ENCODE data around the gene IFT172. TPM values are rescaled to one million over a fixed set of nuclear protein-coding genes. Genes with fewer than 3 reads are reported as not detected.
A peak's percentile ranks its signal among the peaks of the same experiment; 100 is the strongest.

The IFT172 gene
- total RNA-seq, 4 donors from 2014 or later: 30.9 to 56.8 (median 43.7) TPM

DNA sequence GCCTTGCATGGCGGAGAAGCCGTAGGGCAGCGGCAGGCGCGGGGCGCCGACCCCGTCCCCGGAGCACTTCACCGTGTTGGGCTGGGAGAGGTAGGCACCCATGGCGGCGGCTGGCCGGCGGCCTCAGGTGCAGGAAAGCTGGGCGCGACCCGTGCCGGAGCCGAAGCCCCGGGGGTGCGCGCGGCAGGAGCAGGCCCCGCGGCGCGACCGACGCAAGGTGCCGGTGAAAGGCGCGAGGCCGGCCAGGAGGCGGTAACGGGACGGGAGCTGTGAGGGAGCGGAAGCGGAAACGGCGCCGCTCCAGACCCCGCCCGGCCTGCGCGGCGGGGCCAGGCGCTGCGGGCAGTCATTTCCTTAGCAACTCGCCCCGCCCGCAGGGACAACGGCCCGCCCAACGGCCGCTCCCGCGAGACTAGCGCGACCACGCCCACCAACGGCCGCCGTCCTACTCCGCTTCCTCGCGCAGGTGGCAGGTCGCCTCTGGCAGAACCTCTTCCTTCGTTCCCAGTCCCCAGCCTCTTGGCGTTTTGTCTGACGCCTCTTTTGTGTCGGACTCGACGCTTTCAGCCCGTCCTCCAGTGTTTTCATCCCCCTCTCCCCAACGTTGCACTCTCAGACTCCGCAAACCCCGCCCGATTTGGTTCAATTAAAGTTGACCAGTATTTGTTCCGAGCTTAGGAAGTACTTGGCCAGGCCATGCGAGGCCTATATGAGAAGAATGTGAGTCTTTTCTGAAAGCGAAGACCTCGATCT, 80.0 kb downstream of the IFT172 start, which contains the start of gene PPM1G:
TSS of gene PPM1G (minus strand) at position 271 of the 753 bp plus-strand sequence. CDS start at position 102, 169 bp downstream.
- DNase-seq: peak; percentile 96
- Histone ChIP-seq H3K27me3 (no peaks in the 10 kb centered on the region), H3K9me3 (no peaks in the 10 kb centered on the region), H3K27ac (peak within 1 kb of the TSS; percentile 54 to 80 (median 58)), H3K36me3 (no peaks in the 10 kb centered on the region), H3K4me3 (replicated peaks in 1 of 3) (peak within 1 kb of the TSS; percentile 96 to 100 (median 97)), H3K4me1 (peaks cover 10 to 18% of the 10 kb centered on the region in 2 donors)
- 1 to 3% methylated on average over 26 to 31 of the region's 82 CpGs for WGBS, 2 donors
- peak in 1 of 2 donors; percentile 86 for TF ChIP-seq POLR2A (IDR thresholded peaks at IDR 0.05)
- TF ChIP-seq, protein P1, sequence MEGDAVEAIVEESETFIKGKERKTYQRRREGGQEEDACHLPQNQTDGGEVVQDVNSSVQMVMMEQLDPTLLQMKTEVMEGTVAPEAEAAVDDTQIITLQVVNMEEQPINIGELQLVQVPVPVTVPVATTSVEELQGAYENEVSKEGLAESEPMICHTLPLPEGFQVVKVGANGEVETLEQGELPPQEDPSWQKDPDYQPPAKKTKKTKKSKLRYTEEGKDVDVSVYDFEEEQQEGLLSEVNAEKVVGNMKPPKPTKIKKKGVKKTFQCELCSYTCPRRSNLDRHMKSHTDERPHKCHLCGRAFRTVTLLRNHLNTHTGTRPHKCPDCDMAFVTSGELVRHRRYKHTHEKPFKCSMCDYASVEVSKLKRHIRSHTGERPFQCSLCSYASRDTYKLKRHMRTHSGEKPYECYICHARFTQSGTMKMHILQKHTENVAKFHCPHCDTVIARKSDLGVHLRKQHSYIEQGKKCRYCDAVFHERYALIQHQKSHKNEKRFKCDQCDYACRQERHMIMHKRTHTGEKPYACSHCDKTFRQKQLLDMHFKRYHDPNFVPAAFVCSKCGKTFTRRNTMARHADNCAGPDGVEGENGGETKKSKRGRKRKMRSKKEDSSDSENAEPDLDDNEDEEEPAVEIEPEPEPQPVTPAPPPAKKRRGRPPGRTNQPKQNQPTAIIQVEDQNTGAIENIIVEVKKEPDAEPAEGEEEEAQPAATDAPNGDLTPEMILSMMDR (IDR thresholded peaks at IDR 0.05): peak in 1 of 6 experiments; percentile 10
- intact Hi-C loops (cut with DNase I): loop anchor here (2.0 to 5.0 kb wide), 2 partner anchors 19 to 42 kb away; partner anchors contain the start of gene NRBP1

DNA sequence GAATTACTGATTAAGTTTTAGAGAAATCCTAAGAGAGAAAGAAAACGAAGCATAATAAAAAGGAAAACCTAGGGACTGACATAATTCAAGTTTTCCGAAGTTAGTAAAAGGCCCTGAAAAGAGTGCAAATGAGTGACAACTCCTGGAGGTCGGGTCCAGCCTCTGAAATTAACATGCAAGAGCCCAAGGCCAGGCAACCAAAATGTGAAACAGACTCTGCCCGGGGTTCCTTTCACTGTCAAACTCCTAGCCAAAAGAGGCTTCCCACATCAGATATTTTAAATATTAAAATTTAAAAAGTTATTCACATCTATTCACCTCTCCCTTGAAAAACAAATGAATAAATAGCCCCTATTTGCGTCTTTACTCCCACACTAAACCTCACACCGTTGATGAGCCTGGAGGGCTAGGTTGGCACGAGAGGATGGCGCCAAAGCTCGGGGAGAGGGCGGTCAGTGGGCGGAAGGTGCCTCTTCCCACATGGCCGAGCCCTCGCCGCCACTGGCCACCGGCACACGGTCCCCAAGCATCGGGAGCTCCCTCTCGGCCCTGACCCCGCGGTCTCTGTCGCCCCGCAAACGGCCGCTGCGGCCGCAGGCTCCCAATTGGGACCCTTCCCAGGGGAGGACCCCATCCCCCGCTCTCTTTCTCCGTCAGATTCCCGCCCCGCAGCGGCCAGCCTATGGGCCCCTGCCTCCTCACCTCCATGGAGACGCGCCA, 80.8 kb downstream of the IFT172 start:
- H3K4me1 ChIP-seq: peaks cover 10 to 18% of the 10 kb centered on the region in 2 donors
- TF ChIP-seq POLR2A (IDR thresholded peaks at IDR 0.05): no peak
- TF ChIP-seq, protein P1 (IDR thresholded peaks at IDR 0.05): no peak
- H3K27me3 ChIP-seq: no peaks in the 10 kb centered on the region
- peak overlapping the region; percentile 96 to 100 (median 97) for H3K4me3 ChIP-seq (replicated peaks in 1 of 3)
- 0 to 1% methylated on average over 15 to 18 of the region's 33 CpGs for WGBS, 2 donors
- intact Hi-C loops (cut with DNase I): no loop called here
- H3K27ac ChIP-seq: peak overlapping the region in 2 of 3 donors; percentile 58 to 80
- DNase-seq: peak in 1 of 2 donors; percentile 9
- H3K36me3 ChIP-seq: no peaks in the 10 kb centered on the region
- H3K9me3 ChIP-seq: no peaks in the 10 kb centered on the region

DNA sequence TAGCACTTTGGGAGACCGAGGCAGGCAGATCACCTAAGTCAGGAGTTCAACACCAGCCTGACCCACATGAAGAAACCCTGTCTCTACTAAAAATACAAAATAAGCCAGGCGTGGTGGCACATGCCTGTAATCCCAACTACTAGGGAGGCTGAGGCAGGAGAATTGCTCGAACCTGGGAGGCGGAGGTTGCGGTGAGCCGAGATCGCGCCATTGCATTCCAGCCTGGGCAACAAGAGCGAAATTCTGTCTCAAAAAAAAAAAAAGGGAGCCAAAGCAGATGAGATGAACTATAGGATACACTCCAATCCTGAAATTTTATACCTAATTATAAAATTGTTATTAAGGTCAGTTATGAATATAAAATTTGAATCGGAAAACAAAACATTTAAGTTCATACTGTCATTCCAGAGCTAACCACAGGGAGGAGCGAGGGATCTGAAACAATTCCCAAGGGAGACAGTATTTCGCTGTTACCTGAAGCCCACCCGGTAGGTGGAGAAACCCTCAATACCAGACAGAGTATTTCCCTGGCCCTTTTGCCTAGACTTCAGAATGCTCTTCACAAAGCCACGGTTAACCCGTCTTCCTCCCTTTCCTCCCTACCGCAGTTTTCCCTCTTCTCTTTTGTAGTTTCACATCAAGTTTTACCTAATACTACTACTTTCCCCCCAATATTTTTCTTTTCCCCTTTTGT, 81.6 kb downstream of the IFT172 start:
- H3K27me3 ChIP-seq: no peaks in the 10 kb centered on the region
- H3K9me3 ChIP-seq: no peaks in the 10 kb centered on the region
- peak overlapping the region in 1 of 3 donors; percentile 97 for H3K4me3 ChIP-seq (replicated peaks in 1 of 3)
- no peaks in the 10 kb centered on the region for H3K36me3 ChIP-seq
- WGBS, 2 donors: 54 to 55% methylated on average over 16 of the region's 16 CpGs
- no peak for TF ChIP-seq POLR2A (IDR thresholded peaks at IDR 0.05)
- TF ChIP-seq, protein P1 (IDR thresholded peaks at IDR 0.05): peak; percentile 31 to 60 (median 44)
- intact Hi-C loops (cut with DNase I): no loop called here
- peak in 1 of 2 donors; percentile 18 for DNase-seq
- no peak overlapping the region for H3K27ac ChIP-seq
- H3K4me1 ChIP-seq: peaks cover 10 to 18% of the 10 kb centered on the region in 2 donors

DNA sequence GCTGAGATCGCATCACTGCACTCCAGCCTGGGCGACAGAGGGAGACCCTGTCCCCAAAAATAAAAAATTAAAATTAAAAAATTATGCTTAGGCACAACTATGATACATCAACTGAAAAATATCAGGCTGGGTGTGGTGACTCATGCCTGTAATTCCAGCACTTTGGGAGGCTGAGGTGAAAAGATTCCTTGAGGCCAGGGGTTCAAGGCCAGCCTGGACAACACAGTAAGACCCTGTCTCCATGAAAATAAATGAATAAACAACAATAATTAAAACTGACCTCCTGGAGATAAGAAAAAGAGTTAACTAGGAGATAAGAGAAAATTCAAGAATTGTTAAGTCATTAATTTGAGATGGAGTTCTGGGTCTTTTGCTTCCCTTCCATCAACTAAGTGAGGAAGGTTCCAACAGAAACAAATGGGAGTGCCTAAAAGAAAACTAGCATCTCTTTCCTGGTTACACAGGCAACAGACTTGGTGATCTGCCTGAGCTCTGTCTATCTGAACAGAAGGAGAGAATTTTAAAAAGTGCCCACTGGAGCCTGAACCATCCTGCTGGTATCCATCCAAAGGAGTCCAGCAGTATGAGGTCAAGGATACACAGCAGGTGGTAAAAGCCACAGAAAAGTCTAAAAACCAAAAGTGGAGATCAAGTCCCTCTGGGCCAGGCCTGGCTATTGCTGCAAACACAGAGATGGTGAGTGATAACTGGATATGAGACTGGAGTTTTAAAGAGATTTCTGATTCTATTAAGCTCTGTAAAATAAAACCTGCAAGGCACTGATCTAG, 89.0 kb downstream of the IFT172 start:
- Histone ChIP-seq H3K27ac (no peak overlapping the region), H3K9me3 (no peaks in the 10 kb centered on the region), H3K27me3 (no peaks in the 10 kb centered on the region), H3K4me3 (replicated peaks in 1 of 3) (no peak overlapping the region), H3K4me1 (no peaks in the 10 kb centered on the region), H3K36me3 (no peaks in the 10 kb centered on the region)
- WGBS, 2 donors: 97 to 98% methylated on average over 2 of the region's 2 CpGs
- TF ChIP-seq, protein P1 (IDR thresholded peaks at IDR 0.05): no peak
- intact Hi-C loops (cut with DNase I): no loop called here
- DNase-seq: no peak

Measured in thyroid gland (tissue), 4 donors.